B cell (primary cell): Measurements from ENCODE around the gene GALNT17.

Source experiments
- EZH2 ChIP-seq: IDR thresholded peaks from 2 replicates; pipeline ENCODE4 v1.6.1; 2012; ENCODE audit warnings: borderline replicate concordance, low read depth, mild to moderate bottlenecking, moderate library complexity, low read length; ENCODE audit not compliant: insufficient read depth, poor library complexity, severe bottlenecking
- TF ChIP-seq, protein P1 (sequence below): fragments of 200-600 bp; IDR thresholded peaks from one replicate; pipeline ENCODE4 v1.8.0; 2022; ENCODE audit warnings: antibody characterized with exemption, mild to moderate bottlenecking

DNA sequence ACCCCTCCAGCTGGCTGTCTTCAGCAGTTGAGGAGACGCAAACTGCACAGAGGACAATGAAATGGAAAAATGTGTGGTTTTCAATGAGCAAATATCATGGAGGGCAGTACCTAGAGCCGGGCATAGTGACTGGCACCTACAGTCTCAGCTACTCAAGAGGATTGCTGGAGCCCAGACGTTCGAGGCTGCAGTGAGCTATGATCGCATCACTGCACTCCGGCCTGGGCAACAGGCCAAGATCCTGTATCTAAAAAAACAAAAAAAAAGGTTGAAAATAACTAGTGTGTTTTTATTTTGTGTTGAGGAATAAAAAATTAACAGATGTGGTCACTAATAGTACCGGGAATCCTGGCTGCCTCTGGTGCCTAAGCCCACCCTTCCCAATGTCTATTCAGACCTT is 345.5 kb downstream of the GALNT17 start:
- TF ChIP-seq, protein P1, sequence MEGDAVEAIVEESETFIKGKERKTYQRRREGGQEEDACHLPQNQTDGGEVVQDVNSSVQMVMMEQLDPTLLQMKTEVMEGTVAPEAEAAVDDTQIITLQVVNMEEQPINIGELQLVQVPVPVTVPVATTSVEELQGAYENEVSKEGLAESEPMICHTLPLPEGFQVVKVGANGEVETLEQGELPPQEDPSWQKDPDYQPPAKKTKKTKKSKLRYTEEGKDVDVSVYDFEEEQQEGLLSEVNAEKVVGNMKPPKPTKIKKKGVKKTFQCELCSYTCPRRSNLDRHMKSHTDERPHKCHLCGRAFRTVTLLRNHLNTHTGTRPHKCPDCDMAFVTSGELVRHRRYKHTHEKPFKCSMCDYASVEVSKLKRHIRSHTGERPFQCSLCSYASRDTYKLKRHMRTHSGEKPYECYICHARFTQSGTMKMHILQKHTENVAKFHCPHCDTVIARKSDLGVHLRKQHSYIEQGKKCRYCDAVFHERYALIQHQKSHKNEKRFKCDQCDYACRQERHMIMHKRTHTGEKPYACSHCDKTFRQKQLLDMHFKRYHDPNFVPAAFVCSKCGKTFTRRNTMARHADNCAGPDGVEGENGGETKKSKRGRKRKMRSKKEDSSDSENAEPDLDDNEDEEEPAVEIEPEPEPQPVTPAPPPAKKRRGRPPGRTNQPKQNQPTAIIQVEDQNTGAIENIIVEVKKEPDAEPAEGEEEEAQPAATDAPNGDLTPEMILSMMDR: no peak
- no peak for TF ChIP-seq EZH2
